Body of pancreas (tissue), 4 donors: Measurements from ENCODE around the gene SPATA25.

ENCODE experiments used
- POLR2A ChIP-seq, 3 donors: fragments of 450-650 bp; IDR thresholded peaks; one replicate each; pipeline ENCODE4 v1.6.1; 2016; ENCODE audit warnings: antibody characterized with exemption in 3 of 3, mild to moderate bottlenecking in 2 of 3
- TF ChIP-seq, protein P1 (sequence below), 7 experiments: fragments of 450-650 bp in 4 of 7; fragments of 200-600 bp in 3 of 7; sonication (generic) in 3 of 7; IDR thresholded peaks; one replicate each; pipeline ENCODE4 v1.5.1; 2016 to 2019; ENCODE audit warnings: antibody characterized with exemption in 7 of 7

DNA sequence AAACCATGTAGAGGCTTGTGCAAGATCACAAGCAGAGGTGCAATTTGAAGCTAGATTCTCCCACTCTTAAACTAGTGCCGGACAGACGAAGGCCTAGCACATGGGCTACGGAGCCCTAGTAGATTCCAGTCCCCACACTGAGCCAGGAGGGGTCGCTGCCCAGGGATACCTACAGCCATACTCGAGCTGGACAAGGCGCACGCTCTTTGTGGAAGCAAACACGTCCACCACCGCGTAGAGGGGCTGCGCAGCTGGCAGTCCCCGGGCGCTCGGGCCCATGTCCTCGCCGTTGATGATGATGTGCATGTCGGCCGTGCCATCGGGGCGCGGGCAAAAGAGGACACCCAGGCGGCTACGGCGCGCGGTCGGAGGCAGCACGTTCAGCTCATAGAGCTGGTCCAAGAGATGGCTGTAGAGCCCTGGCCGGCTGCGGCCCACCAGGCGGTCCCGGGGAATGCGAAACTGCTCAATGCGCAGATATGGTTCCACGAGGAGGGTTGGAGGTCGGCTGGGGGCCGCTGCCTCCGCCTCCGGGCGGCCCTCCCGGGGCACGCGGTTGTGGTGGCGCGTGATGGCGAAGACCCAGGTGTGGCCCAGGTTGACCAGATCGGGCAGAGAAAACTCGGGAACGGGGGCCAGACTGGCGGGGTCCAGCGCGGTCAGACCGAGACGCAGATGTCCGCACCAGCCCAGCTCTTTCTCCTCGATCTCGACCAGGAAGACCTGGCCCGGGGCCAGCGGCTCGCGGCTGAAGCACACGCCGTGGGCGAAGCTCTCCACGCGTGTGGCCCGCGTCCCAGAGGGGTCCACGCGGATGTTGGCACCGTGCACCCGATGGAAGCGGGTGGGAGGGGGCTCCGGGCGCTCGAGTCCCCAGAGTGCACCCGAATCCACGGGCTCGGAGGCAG lies 2.9 kb upstream of the SPATA25 start:
- TF ChIP-seq, protein P1, sequence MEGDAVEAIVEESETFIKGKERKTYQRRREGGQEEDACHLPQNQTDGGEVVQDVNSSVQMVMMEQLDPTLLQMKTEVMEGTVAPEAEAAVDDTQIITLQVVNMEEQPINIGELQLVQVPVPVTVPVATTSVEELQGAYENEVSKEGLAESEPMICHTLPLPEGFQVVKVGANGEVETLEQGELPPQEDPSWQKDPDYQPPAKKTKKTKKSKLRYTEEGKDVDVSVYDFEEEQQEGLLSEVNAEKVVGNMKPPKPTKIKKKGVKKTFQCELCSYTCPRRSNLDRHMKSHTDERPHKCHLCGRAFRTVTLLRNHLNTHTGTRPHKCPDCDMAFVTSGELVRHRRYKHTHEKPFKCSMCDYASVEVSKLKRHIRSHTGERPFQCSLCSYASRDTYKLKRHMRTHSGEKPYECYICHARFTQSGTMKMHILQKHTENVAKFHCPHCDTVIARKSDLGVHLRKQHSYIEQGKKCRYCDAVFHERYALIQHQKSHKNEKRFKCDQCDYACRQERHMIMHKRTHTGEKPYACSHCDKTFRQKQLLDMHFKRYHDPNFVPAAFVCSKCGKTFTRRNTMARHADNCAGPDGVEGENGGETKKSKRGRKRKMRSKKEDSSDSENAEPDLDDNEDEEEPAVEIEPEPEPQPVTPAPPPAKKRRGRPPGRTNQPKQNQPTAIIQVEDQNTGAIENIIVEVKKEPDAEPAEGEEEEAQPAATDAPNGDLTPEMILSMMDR (IDR thresholded peaks at IDR 0.05) = peak; percentile 38 to 72 (median 59)
- TF ChIP-seq POLR2A (IDR thresholded peaks at IDR 0.05) = peak in 2 of 3 donors; percentile 39 to 41
